Smooth muscle cell (in vitro differentiated cells): ENCODE data around the gene BNIPL. TPM values are rescaled to one million over a fixed set of nuclear protein-coding genes. Genes with fewer than 3 reads are reported as not detected.

Experiments
- DNase-seq: peaks from one replicate; lab custom pipeline; 2025; ENCODE audit not compliant: unreplicated experiment; lab: John Stamatoyannopoulos, UW
- H2AFZ ChIP-seq: fragments of 200-600 bp; sonication (generic); 2 replicates; pipeline ENCODE4 v1.6.0; 2016; ENCODE audit warnings: antibody characterized with exemption, low read depth, mild to moderate bottlenecking
- H3F3A ChIP-seq: fragments of 200-600 bp; sonication (generic); 2 replicates; pipeline ENCODE4 v1.6.0; 2017; ENCODE audit warnings: antibody characterized with exemption, low read depth
- H3K27ac ChIP-seq: fragments of 200-600 bp; sonication (generic); 2 replicates; pipeline ENCODE4 v1.5.1; 2016; ENCODE audit warnings: low read depth, mild to moderate bottlenecking
- H3K27me3 ChIP-seq: fragments of 200-600 bp; sonication (generic); 2 replicates; pipeline ENCODE4 v1.6.1; 2016; ENCODE audit warnings: low read depth, mild to moderate bottlenecking
- H3K36me3 ChIP-seq: fragments of 200-600 bp; sonication (generic); 2 replicates; pipeline ENCODE4 v1.5.1; 2016; ENCODE audit warnings: low read depth
- H3K4me1 ChIP-seq: fragments of 200-600 bp; sonication (generic); 2 replicates; pipeline ENCODE4 v1.5.1; 2016; ENCODE audit warnings: low read depth
- H3K4me2 ChIP-seq: fragments of 200-600 bp; sonication (generic); 2 replicates; pipeline ENCODE4 v1.6.0; 2016; ENCODE audit warnings: mild to moderate bottlenecking
- H3K4me3 ChIP-seq: fragments of 200-600 bp; sonication (generic); 2 replicates; pipeline ENCODE4 v1.5.1; 2016; ENCODE audit warnings: mild to moderate bottlenecking
- H3K79me2 ChIP-seq: fragments of 200-600 bp; sonication (generic); 2 replicates; pipeline ENCODE4 v1.6.0; 2016; ENCODE audit warnings: low read depth, mild to moderate bottlenecking
- H3K9ac ChIP-seq: fragments of 200-600 bp; sonication (generic); 2 replicates; pipeline ENCODE4 v1.6.0; 2016; ENCODE audit warnings: low read depth
- H3K9me3 ChIP-seq: fragments of 200-600 bp; sonication (generic); replicated peaks from 2 replicates; pipeline ENCODE4 v1.5.1; 2016; ENCODE audit warnings: low read depth
- H4K20me1 ChIP-seq: fragments of 200-600 bp; sonication (generic); 2 replicates; pipeline ENCODE4 v1.6.0; 2016; ENCODE audit warnings: low read depth
- CTCF ChIP-seq: fragments of 200-600 bp; sonication (generic); IDR thresholded peaks from 2 replicates; pipeline ENCODE4 v1.5.1; 2017; ENCODE audit warnings: borderline replicate concordance, mild to moderate bottlenecking, antibody characterized with exemption; ENCODE audit not compliant: insufficient read depth, poor library complexity, severe bottlenecking
- WGBS: methylation state at CpG from one replicate; pipeline ENCODE4 v1.1.7; 2016; ENCODE audit warnings: low lambda C conversion rate; 5-methylcytosine and 5-hydroxymethylcytosine counted together
- polyA plus RNA-seq: library from polyadenylated mRNA; unstranded; fragments of >200 nt; fragmentation: Nextera tagmentation; extraction: Ambion mirVana; gene quantifications from 2 replicates; pipeline ENCODE4 v1.2.1, GENCODE V29; 2016
- total RNA-seq: library from RNA; depleted of rRNA; stranded (reverse); fragments of >200 nt; gene quantifications from 2 replicates; pipeline ENCODE4 v1.2.3, GENCODE V29; 2014

Gene BNIPL
- total and polyA plus RNA-seq, 2 experiments from 2014 or later: 0.93 to 5.6 TPM

- Histone ChIP-seq H2AFZ (no peak overlapping the region), H3K9me3 (no peaks in the 10 kb centered on the region), H3K4me2 (peak overlapping the region; percentile 77), H3K79me2 (no peaks in the 10 kb centered on the region), H3F3A (peaks cover 11% of the 10 kb centered on the region), H3K27ac (peak overlapping the region; percentile 70), H4K20me1 (no peaks in the 10 kb centered on the region), H3K4me1 (peaks cover 3% of the 10 kb centered on the region), H3K27me3 (no peaks in the 10 kb centered on the region), H3K36me3 (no peaks in the 10 kb centered on the region), H3K9ac (peak overlapping the region; percentile 29), H3K4me3 (no peak overlapping the region)
- no peak for DNase-seq
- TF ChIP-seq CTCF: no peak
- WGBS: 36% methylated on average over 17 of the region's 17 CpGs
Measured at GRCh38 chr1:150999051-150999674, 37.2 kb upstream of the BNIPL start.

DNA sequence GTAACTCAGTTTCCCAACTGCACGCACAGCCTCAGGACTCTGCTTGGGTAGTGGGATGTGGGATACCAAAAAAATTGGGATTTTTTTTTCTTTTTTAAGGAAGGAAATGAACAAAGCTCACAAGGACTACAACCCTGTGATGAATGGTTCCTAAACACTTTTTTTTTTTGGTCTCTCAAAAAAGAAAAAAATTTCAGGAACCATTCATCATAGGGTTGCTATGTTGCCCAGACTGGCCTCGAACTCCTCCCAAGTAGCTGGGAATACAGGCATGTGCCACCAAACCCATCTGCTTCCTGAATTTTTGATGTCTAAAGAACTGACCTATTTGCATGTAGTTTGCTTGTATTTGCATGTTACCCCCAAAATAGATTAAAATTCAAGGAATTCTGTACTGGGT, 36.5 kb upstream of the BNIPL start:
- peak overlapping the region; percentile 77 for H3K4me2 ChIP-seq
- DNase-seq: no peak
- H4K20me1 ChIP-seq: no peaks in the 10 kb centered on the region
- WGBS: 98% methylated on average over 2 of the region's 2 CpGs
- no peaks in the 10 kb centered on the region for H3K27me3 ChIP-seq
- no peak overlapping the region for H3K4me3 ChIP-seq
- no peaks in the 10 kb centered on the region for H3K36me3 ChIP-seq
- TF ChIP-seq CTCF: no peak
- no peaks in the 10 kb centered on the region for H3K79me2 ChIP-seq
- peak overlapping the region; percentile 70 for H3K27ac ChIP-seq
- peaks cover 11% of the 10 kb centered on the region for H3F3A ChIP-seq
- H3K4me1 ChIP-seq: peaks cover 3% of the 10 kb centered on the region
- H3K9ac ChIP-seq: no peak overlapping the region
- no peak overlapping the region for H2AFZ ChIP-seq
- no peaks in the 10 kb centered on the region for H3K9me3 ChIP-seq

DNA sequence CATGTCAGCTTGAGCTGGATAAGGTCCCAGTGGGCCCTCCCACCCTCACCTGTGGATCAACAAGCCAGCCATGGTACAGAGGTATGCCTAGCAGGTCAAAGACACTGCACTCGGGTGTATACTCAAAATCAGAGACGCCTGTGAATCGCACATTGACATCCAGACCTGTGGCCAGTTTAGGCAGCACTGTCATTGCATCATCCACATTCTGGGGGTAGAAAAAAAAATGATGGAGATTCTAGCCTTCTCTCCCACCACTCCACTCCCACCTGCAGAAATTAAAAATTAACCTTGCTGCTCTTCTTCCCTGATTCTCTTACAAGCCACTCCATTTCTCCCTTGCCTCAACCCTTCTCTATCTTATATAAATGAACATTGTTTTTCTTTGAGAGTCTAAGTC, 36.0 kb upstream of the BNIPL start:
- peaks cover 5% of the 10 kb centered on the region for H3K4me1 ChIP-seq
- no peak for TF ChIP-seq CTCF
- whole genome bisulfite sequencing: 94% methylated on average over 3 of the region's 3 CpGs

DNA sequence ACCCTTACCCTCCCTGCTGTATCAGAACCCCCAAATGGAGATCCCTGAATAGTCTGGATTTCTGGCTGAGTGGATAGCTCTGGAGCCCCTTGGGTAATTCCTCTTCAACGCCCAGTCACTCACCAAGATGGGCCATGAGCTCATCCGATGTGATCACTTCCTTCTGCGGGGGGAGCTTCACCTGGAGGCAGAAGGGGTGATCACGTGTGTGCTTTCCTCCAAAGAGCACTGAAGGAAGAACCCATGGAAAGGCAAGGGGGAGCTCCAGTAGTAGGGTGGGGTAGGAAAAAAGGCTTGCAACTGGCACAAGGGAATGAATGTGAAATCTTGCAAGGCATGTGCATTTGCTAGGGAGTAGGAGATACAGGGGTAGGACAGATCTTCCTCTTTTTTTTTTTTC, 34.8 kb upstream of the BNIPL start:
- Histone ChIP-seq H3K36me3 (no peaks in the 10 kb centered on the region), H3K27me3 (no peaks in the 10 kb centered on the region), H3K4me1 (peaks cover 15% of the 10 kb centered on the region), H4K20me1 (no peaks in the 10 kb centered on the region), H3K27ac (no peak overlapping the region), H3K79me2 (no peaks in the 10 kb centered on the region), H3K9ac (no peak overlapping the region), H3K9me3 (no peaks in the 10 kb centered on the region), H3K4me3 (no peak overlapping the region), H3F3A (peaks cover 11% of the 10 kb centered on the region), H2AFZ (no peak overlapping the region), H3K4me2 (no peak overlapping the region)
- no peak for DNase-seq
- TF ChIP-seq CTCF: no peak
- WGBS: 94% methylated on average over 4 of the region's 4 CpGs

More for the DNA sequence above, 36.0 kb upstream of the BNIPL start:
- Histone ChIP-seq H3K27ac (no peak overlapping the region), H3K79me2 (no peaks in the 10 kb centered on the region), H3K27me3 (no peaks in the 10 kb centered on the region), H3K36me3 (no peaks in the 10 kb centered on the region), H3K9me3 (no peaks in the 10 kb centered on the region), H3K4me3 (no peak overlapping the region), H3F3A (peaks cover 11% of the 10 kb centered on the region), H2AFZ (no peak overlapping the region), H3K9ac (no peak overlapping the region), H3K4me2 (no peak overlapping the region), H4K20me1 (no peaks in the 10 kb centered on the region)
- no peak for DNase-seq
